ENCODE data around the gene FAM13C.
"Not testable (repeated sequence)": the region's sequence is repeated elsewhere in the genome, so short reads cannot be mapped to it uniquely, and the experiment has no call there.

The FAM13C gene

DNA sequence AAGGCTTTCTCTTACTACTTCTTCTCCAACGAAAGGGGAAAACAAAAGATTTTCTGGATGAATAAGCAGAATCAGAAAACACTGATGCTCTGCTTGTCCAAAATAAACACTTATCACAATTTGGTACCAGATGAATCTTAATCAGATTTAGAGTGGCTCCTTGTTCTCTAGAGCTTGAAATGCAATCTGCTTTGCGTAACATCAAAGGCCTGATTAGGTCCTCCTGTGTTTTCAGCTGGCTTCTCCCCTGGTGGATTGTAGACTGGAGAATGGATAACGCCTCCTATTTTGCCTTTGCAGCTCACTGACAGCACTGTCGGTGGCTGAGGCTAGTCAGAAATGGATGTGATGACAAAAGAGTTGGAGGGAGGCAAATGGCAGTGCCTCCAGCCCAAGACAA, 91.2 kb downstream of the FAM13C start:
- DNase-seq = no peak

GRCh38 chr10:59270492-59270891, 91.9 kb downstream of the FAM13C start:
- DNase-seq = no peak

- no peak for DNase-seq
Measured at GRCh38 chr10:59269651-59270050, 92.7 kb downstream of the FAM13C start.

DNA sequence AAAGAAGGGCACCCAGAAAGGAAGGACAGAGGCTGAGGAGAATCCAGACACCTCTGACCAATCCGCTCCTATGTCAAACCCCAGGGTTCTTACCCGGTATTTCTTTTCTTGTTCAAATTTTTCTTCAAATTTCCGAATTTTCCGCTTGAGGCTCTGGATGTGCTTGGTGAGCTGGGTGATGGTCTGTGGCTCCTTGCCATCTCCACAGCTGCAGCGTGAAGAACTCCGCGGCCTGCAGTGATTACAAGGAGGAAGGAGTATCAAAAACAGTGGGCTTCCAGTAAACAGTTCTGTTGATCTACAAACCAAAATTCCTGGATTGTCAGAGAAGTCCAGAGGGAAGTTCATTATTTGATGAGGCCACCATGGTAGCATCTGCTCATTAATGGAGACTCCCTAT, 93.9 kb downstream of the FAM13C start:
- no peak for DNase-seq

GRCh38 chr10:59266321-59266720, 96.0 kb downstream of the FAM13C start:
- DNase-seq = no peak

DNA sequence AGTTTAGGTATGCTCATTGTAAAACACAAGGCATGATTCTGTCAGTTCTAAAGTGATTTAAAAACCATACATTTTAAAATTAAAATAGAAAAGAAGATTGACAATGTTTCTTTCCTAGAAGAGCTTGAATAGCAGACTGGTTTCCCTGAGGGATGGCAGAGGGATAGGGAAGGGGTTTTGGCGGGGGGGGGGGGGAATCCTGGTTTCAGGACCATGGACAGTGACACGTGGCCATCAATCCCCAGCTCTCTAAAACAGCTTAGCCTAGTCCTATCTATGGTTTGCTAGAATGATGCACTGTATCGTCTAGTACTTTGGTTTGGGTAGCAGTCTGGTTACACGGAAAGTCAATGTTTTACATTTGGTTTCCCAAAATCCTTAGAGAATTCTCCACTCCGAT, 97.2 kb downstream of the FAM13C start:
- DNase-seq = no peak

GRCh38 chr10:59258890-59259289, 103.5 kb downstream of the FAM13C start:
- DNase-seq = no peak

GRCh38 chr10:59257224-59257623, 105.1 kb downstream of the FAM13C start:
- DNase-seq = no peak

GRCh38 chr10:59255463-59255862, 106.9 kb downstream of the FAM13C start:
- DNase-seq = no peak

DNA sequence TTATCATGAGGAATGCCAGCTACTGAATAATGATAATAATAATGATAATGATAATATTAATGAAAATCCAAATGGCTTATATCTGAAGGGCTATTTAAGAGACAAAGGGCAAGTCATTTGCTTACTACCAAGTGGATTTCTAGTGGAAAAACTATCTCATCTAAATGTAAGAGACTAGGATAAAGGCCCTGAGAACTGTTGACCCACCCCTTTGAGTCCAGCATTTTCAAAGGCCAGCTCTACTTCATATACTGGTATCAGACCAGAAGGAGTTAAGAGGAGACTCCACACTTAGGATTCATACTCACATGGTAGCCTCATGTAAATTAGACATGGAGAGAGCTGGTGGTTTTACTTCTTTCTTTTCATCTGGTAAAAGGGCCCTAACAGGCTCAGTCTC, 109.9 kb downstream of the FAM13C start:
- DNase-seq = no peak

DNA sequence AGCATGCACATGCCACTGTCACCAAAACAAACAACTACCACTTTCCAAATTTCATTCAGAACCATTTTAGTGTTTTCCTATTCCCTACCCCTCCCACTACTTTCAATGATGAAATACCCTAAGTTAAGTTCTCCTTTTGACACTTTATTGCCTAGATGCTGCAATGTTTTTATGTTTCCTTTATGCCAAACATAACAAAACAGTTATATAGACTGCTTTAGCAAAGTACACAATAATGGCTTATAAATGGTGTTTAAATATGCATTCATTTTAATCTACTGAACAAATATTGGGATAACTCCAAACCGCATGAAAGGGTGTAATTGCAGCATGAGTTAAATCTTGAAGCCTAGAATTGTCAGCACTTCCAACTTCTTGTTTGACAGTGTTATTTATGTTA, 116.7 kb downstream of the FAM13C start:
- no peak for DNase-seq

GRCh38 chr10:59244871-59245270, 117.5 kb downstream of the FAM13C start:
- no peak for DNase-seq

DNA sequence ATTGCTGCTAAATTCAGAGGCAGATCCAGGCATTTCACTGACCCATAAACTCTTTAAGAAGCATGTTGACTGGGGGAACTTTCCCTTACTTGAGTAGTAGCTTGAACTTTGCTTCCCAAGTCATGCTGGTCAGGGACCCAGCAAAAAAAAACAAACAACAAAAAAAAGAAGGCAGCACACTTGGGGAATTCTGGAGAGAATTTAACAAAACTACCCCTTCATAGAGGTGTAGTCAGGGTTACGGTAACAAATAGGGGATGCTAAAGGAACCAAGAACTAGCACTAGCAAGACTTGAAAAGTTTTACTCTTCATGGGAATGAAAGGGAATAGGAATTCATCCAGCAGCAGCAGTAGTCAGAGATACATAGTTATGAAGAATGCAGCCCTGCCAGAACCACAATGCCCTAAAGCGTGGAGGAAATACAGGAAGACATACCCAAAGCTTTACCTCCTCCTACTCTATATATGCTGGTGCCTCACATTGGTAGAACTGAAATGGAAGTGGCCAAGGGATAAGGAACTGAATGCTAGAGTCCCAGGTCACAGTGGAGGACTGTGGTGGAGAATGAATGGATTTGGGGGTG, 118.6 kb downstream of the FAM13C start:
- DNase-seq = peak; percentile 14

DNA sequence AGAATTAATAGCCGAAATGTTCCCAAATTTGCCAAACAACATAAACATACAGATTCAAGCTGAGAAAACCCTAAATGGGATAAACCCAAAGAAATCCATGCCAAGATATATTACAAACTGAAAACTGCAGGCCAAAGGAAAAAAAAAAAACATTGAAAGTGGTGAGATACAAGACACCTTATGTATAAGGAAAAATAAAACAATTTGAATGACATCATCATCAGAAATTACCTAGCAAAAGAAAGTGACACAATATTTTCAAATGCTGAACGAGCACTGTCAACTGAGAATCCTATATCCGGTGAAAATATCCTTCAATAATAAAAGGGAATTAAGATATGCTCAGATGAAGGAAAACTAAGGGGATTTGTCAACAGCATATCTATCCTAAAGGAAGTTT, 119.4 kb downstream of the FAM13C start:
- DNase-seq = no peak

DNA sequence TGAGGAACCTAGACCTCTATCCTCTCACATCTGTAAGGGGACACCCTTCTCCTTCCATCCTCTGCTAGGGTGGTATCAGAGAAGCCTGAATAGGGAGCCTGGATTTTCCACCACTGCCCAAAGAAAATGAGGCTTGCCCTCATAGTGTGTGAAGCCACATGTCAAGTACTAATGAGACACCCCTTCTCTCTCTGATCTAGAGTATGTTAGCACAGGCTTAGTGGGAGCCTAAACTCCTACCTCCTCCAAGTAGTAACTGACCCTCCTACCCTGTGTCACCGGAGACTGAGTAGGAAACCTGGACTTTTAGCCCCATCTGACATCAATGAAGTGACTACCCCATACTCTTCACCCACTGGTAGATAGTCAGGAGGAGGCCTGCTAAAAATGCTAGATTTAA, 120.3 kb downstream of the FAM13C start:
- DNase-seq = no peak

DNA sequence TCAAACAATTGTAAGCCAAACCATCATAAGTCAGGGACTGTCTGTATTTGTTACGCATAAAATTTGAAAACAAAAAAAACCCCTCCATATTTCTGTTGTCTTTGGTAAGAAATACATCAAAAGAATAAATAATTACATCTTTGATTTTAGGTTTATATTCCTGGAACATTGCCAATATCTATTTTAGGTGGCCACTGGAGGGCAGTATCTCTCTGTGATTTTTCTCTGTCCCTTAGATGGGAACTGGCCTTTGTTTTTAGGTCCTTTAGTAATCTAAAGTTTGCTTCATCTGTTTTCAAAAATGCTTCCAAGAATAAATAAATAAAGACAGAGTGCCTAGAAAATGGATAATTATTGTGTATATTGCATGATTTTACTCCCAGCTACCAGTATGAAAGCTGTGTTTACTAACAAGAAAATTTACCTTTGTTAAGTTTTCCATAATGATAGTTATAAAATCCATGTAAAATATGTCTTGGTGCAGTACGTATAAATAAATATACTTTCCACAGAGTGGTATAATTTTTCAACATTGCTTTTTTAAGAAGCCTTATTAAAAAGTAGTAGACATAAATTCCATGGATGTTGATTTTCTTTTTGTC, 121.7 kb downstream of the FAM13C start:
- peak; percentile 45 for DNase-seq

- DNase-seq = not testable (repeated sequence)
Measured at GRCh38 chr10:59239108-59239507, 123.2 kb downstream of the FAM13C start.

- no peak for DNase-seq
Measured at GRCh38 chr10:59237775-59238174, 124.6 kb downstream of the FAM13C start.

DNA sequence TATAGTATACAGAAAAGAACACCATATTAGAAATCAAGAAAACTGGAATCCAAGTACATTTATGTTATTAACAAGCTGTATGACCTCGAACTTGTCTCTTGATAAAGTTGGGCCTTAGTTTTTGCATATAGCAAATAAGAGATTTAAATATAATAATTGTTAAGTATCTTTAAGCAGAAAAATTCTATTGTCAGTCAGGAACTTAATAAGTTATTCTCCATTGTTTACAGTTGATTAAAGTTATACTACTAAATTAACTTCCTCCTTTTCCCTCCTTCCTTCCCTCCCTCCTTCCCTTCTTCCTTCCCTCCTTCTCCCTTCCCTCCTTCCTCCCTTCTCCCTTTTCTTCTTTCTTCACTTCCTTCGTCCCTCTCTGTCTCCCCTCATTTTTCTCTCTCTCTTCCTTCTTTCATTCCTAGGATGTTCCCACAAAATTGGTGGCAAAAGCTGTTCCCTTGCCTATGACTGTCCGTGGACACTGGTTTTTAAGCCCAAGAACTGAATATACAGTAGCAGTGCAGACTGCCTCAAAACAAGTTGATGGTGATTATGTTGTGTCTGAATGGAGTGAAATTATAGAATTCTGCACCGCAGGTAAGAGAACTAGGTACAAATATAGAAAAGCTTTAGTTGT, 126.2 kb downstream of the FAM13C start:
- no peak for DNase-seq

GRCh38 chr10:59234816-59235429, 127.4 kb downstream of the FAM13C start:
- DNase-seq = peak; percentile 51

DNA sequence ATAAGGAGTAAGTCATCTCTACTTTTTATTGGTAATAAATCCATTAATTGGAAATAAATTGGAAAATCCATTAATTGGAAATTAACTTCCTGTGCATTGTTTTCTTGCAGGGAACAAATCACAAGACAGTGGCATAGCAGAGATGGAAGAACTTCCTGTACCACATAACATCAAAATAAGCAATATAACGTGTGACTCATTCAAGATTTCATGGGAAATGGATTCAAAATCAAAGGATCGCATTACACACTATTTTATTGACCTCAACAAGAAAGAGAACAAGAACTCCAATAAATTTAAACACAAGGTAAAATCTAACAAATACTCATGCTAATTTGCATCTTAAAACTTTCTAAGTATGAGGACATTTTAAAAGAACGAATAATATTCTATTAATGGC, 128.2 kb downstream of the FAM13C start:
- DNase-seq = peak; percentile 10

DNA sequence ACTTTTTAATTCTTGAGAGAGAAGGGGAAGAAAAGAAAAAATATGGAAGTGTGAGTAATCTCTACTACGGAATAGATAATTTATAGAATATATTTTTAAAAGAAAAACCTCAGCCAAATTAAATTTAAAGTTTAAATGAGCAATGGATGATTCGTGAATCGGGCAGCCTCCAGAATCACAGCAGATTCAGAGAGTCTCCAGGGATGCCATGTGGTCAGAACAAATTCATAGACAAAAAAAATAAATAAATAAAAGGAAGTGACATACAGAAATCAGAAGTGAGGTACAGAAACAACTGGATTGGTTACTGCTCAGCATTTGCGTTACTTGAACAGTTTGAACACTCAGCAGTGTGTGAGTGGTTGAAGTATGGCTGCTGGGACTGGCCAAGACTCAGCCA, 132.9 kb downstream of the FAM13C start:
- peak; percentile 61 for DNase-seq

- no peak for DNase-seq
Measured at GRCh38 chr10:59227136-59227673, 135.1 kb downstream of the FAM13C start.

- no peak for DNase-seq
Measured at GRCh38 chr10:59225211-59225610, 137.1 kb downstream of the FAM13C start.

Measured in fibroblast of skin of right biceps (primary cell).